ENCODE results near the gene EPS8.

DNA sequence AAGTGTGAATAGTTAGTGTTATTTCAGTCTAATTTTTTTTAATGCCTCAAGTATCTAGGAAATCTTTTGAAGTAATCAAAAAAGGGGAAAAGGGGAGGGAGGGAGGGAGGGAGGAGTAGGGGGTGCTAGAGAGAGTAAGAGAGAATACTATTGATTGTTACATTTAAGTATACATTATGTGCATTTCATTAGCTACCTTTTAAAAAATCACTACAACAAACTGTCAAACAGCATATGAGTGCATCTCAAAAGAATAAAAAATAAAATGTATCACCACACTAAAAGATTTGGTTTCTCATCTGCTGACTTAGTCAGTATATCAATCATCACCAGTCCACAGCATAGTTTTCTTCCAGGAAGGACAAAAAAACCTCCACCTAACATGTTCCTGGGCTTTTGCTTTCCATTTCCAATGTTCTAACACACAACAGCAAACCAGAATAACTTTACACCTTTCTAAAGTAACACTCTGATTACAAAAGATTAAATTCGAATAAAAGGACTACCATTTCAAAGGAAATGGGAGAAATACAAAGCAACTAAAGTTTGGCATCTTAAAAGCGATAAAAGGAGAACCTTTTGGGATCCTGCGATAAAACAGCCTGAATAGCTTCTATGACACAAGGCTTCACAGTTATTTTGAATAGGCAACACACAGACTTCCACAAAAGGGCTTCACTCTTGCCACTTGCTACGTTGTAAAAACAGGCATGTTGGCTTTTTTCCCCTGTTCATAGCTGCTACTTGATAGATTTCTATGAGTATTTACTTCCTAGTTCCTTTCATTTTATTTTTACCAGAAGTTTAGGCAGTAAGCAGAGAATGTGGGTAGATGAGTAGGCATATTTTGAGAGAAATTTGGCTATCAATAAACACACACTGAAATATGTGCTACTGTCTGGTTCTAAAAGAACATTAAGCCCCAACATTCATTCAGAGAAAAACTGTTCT is 160.9 kb downstream of the EPS8 start:
- TF ChIP-seq, protein P1, sequence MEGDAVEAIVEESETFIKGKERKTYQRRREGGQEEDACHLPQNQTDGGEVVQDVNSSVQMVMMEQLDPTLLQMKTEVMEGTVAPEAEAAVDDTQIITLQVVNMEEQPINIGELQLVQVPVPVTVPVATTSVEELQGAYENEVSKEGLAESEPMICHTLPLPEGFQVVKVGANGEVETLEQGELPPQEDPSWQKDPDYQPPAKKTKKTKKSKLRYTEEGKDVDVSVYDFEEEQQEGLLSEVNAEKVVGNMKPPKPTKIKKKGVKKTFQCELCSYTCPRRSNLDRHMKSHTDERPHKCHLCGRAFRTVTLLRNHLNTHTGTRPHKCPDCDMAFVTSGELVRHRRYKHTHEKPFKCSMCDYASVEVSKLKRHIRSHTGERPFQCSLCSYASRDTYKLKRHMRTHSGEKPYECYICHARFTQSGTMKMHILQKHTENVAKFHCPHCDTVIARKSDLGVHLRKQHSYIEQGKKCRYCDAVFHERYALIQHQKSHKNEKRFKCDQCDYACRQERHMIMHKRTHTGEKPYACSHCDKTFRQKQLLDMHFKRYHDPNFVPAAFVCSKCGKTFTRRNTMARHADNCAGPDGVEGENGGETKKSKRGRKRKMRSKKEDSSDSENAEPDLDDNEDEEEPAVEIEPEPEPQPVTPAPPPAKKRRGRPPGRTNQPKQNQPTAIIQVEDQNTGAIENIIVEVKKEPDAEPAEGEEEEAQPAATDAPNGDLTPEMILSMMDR (optimal IDR thresholded peaks at IDR 0.05 in 1 of 3, IDR thresholded peaks at IDR 0.05 in 1 of 3, conservative IDR thresholded peaks at IDR 0.05 in 1 of 3; ENCODE audit: extremely low read depth in 1 of 3, insufficient read depth in 2 of 3, low read length in 3 of 3), result no peak
- no peak for TF ChIP-seq EZH2 (IDR thresholded peaks at IDR 0.05; ENCODE audit: low read length)
